Erythroblast (primary cell): ENCODE measurements around the gene MYCBPAP.
A peak's percentile ranks its signal among the peaks of the same experiment; 100 is the strongest.

Experiments
- DNase-seq, 2 experiments: peaks; one replicate each; lab custom pipeline; 2025; lab: John Stamatoyannopoulos, UW
- GATA1 ChIP-seq: IDR thresholded peaks from 2 replicates; pipeline ENCODE4 v1.6.1; 2011; ENCODE audit warnings: low read depth, mild to moderate bottlenecking, control low read depth, low read length, moderate library complexity
- POLR2A ChIP-seq: IDR thresholded peaks from 2 replicates; pipeline ENCODE4 v1.6.1; 2011; ENCODE audit warnings: mild to moderate bottlenecking, low read length

The MYCBPAP gene

GRCh38 chr17:50524838-50525237, 16.6 kb downstream of the MYCBPAP start:
- TF ChIP-seq POLR2A (no peak), GATA1 (no peak)
- no peak for DNase-seq

DNA sequence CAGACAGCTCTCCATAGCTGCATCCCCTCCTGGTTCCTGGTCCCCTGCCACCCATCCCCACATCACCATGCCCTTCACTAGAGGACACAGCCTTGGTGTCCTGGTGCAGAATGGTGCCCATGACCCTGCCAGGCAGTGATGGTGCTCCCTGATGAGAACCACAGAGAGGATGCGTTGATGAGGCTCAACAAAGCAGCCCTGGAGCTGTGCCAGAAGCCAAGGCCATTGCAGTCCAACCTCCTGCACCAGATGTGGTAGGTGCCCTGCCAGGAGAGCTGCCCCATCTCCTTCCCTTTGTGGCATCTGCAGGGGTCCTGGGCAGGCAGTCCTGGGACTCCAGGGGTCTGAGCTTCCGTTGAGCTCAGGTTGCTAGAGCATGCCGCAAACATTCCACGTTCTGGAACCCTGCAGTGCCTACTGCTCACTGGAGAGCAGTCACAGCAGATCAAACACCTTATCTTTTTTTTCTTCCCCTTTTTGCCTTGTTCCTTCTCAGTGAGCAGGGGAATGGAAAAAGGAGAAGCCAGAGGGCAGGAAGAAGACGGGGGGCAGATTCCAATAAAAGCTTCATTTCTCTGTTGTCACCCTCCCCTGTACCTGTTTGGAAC, 19.0 kb downstream of the MYCBPAP start:
- DNase-seq: no peak
- TF ChIP-seq GATA1 (no peak), POLR2A (no peak)

GRCh38 chr17:50527949-50528474, 19.8 kb downstream of the MYCBPAP start:
- TF ChIP-seq GATA1: no peak
- no peak for TF ChIP-seq POLR2A
- DNase-seq: no peak

DNA sequence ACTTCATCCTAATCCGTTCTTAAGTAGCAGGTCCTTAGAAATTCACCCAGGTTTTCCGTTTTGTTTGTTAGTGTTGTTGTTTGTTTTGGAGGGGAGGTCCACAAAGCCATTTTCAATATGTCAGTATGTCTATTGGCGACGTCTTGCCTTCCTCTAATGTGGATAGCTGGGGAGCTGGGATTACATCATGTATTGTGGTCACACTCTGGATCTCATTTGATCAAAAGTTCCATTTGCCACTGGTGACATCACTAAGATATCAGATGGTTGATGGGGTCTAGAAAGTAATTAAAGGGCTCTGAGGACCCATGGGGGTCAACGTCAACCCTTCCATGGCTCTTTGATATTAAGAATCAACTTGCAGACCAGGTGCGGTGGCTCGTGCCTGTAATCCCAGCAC, 21.6 kb downstream of the MYCBPAP start:
- no peak for DNase-seq
- TF ChIP-seq GATA1 (no peak), POLR2A (no peak)

GRCh38 chr17:50531428-50532025, 23.3 kb downstream of the MYCBPAP start:
- DNase-seq: peak; percentile 34 to 57
- TF ChIP-seq GATA1 (no peak), POLR2A (no peak)

DNA sequence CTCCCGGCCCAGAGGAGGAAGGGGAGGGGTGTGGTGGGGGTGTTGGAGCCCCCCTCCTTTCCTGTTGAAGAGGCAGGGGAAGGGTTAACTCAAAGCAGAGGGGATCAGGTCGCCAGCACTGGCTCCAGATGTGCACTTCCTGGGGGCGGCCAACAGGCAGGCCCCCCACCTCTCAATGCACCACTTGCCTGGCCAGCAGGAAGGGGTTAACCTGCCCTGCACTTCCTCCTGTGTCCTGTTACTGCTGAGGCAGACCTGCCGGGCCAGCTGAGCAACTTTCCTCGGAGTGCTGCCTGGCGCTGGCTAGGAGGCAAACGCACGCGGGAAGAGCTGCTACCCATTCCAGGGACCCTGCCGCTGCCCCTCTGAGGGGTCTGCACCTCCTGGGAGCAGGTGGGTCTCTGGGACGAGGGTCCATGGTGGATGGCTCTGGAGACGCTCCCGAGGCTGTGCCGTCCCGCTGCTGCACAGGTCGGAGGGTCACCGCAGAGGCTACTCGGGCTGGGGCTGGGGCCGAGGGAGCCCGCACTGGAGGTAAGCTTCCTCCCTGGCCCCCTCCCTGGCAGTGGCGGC, 24.3 kb downstream of the MYCBPAP start, which contains the start of gene EPN3:
TSS of gene EPN3 (plus strand) at position 284 of the 573 bp plus-strand sequence. CDS start 3,822 bp downstream, outside the sequence.
- TF ChIP-seq GATA1 (no peak), POLR2A (no peak)
- DNase-seq: peak; percentile 24 to 39

DNA sequence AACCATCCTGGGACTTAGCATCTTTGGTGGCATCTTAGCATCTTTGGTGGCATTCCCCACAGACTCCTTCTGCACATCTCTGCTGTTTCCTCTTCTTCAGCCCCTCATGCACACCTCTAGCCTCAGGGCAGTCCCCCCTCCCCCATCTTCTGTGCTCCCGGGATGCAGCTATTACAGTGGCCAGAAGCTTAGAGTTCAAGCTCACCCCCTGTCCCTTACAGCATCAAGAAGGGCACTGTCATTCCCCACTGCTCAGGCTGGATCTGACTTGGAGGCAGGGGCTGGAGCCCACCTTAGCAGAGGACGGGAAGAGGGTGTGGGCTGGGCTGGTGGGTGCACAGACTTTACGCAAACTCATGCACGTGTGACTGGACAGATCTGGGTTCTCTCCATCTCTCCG, 24.9 kb downstream of the MYCBPAP start:
- TF ChIP-seq POLR2A: no peak
- no peak for TF ChIP-seq GATA1
- peak; percentile 50 to 52 for DNase-seq

DNA sequence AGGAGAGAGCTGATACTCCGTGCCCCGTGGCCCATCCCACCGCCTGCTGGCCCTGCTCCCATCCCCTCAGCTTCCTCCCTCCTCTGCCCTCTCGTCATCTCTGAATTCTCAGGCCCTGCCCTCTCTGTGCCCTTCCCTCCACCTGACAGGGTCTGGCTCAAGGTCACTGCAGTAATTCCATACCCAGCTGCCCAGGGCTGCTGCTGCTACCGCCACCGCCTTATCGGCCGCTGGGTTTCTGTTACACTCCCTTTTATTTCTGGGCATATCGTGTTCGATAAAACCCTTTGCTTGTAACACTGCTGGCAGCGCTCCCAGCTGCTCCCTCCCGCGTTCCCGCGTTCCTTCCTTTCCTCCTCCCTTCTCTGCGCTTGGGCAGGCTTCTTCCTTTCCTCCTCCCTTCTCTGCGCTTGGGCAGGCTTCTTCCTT, 25.5 kb downstream of the MYCBPAP start:
- DNase-seq: peak; percentile 68 to 79
- no peak for TF ChIP-seq POLR2A
- no peak for TF ChIP-seq GATA1

- peak; percentile 53 to 55 for DNase-seq
- TF ChIP-seq POLR2A (no peak), GATA1 (no peak)
These were observed 26.2 kb downstream of the MYCBPAP start for GRCh38 chr17:50534222-50534978.

GRCh38 chr17:50534979-50535326, 26.7 kb downstream of the MYCBPAP start:
- DNase-seq: no peak
- no peak for TF ChIP-seq POLR2A

GRCh38 chr17:50535407-50535806, 27.2 kb downstream of the MYCBPAP start:
- TF ChIP-seq GATA1 (no peak), POLR2A (no peak)
- no peak for DNase-seq

GRCh38 chr17:50536683-50537646, 28.7 kb downstream of the MYCBPAP start:
- TF ChIP-seq GATA1 (no peak), POLR2A (no peak)

More at GRCh38 chr17:50536683-50537646, 28.7 kb downstream of the MYCBPAP start:
- DNase-seq: no peak
